Left lung (tissue), 10 donors: ENCODE measurements around the gene GABRR3. TPM values are rescaled to one million over a fixed set of nuclear protein-coding genes. Genes with fewer than 3 reads are reported as not detected.

Experiments used
- ATAC-seq: fragments of 200-7000 bp; cut with Tn5 transposase; one replicate; pipeline ENCODE4 v1.9.1; 2020; ENCODE audit warnings: moderate library complexity
- DNase-seq, 4 donors: peaks; one replicate each; pipeline ENCODE4 v3.0.0-alpha.2; 2013 to 2020
- H3K27ac ChIP-seq, 2 donors: fragments of 200-600 bp; sonication (generic) in 1 of 2; one replicate each; pipeline versions ENCODE4 v1.5.0 to v1.8.0; 2020 to 2021
- H3K27me3 ChIP-seq, 2 donors: fragments of 200-600 bp; sonication (generic) in 1 of 2; one replicate each; pipeline versions ENCODE4 v1.5.0 to v1.8.0; 2020 to 2021
- H3K36me3 ChIP-seq, 2 donors: fragments of 200-600 bp; sonication (generic) in 1 of 2; one replicate each; pipeline versions ENCODE4 v1.5.0 to v1.8.0; 2020 to 2021
- H3K4me1 ChIP-seq, 2 donors: fragments of 200-600 bp; one replicate each; pipeline ENCODE4 v1.8.0; 2021
- H3K4me3 ChIP-seq, 2 donors: fragments of 200-600 bp; sonication (generic) in 1 of 2; one replicate each; pipeline versions ENCODE4 v1.5.0 to v1.8.0; 2020 to 2021; ENCODE audit warnings: mild to moderate bottlenecking in 1 of 2
- H3K9me3 ChIP-seq, 2 donors: fragments of 200-600 bp; sonication (generic) in 1 of 2; one replicate each; pipeline versions ENCODE4 v1.5.0 to v1.8.0; 2020 to 2021
- intact Hi-C, 2 donors: fragments of 100-400 bp; cut with DNase I; formaldehyde crosslinking; loops; one replicate each; pipeline versions ENCODE4 v1.11.2 to v1.14.2; 2022
- polyA plus RNA-seq, 6 donors: library from polyadenylated mRNA; unstranded; fragments of 120-200 nt; gene quantifications; one replicate each; pipeline ENCODE4 v1.2.1, GENCODE V29; 2013; ENCODE audit not compliant: insufficient read length in 6 of 6
- total RNA-seq, 2 donors: library from RNA; stranded (reverse); fragmentation: NEBNext Ultra II Directional; extraction: Animal tissue kit (Norgen Biotek cat#: 25700); gene quantifications; one replicate each; pipeline ENCODE4 v1.2.1, GENCODE V29; 2021
- TF ChIP-seq, protein P1 (sequence below), 2 donors: fragments of 200-600 bp; sonication (generic) in 1 of 2; IDR thresholded peaks; one replicate each; pipeline versions ENCODE4 v1.5.0 to v1.8.0; 2021; ENCODE audit warnings: antibody characterized with exemption in 2 of 2
- donor health status: DM: no; HTN: yes; CAD: no.
- donor health status: DM: no; HTN: no; CAD: no.

GABRR3 gene
- total and polyA plus RNA-seq, 8 donors, result 0.10 TPM; not detected in 7

DNA sequence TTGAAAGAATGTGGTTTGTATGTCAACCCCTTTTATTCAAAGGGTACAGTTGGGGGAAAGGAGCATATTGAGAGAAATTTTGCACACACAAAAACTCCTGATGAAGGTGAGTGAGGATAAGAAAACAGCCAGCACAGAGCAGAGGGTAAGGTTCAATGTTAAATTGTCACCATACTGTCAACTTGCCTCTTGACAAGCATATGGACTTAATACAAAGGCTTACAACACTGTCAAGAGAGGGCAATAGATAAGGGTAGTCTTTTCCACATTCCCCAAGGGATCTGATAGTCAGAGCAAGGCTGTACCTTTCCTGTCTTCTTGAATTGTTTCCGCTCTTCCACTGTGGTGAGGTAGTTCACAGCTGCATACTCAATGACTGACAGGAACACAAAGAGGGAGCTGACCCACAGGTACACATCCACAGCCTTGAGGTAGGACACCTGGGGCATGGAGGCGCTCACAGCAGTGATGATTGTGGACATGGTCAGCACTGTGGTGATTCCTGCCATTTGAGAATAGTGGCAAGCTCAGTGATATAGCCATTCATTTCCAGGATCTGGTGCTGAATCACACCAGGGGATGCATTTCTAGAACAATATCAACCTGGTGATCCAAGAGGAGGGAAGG, 42.5 kb downstream of the GABRR3 start:
- intact Hi-C loops, result no loop called here
- H3K27me3 ChIP-seq, result no peaks in the 10 kb centered on the region
- ATAC-seq (no peak), DNase-seq (no peak)
- H3K36me3 ChIP-seq, result no peaks in the 10 kb centered on the region
- H3K9me3 ChIP-seq, result no peaks in the 10 kb centered on the region
- H3K4me1 ChIP-seq, result no peaks in the 10 kb centered on the region
- TF ChIP-seq, protein P1, sequence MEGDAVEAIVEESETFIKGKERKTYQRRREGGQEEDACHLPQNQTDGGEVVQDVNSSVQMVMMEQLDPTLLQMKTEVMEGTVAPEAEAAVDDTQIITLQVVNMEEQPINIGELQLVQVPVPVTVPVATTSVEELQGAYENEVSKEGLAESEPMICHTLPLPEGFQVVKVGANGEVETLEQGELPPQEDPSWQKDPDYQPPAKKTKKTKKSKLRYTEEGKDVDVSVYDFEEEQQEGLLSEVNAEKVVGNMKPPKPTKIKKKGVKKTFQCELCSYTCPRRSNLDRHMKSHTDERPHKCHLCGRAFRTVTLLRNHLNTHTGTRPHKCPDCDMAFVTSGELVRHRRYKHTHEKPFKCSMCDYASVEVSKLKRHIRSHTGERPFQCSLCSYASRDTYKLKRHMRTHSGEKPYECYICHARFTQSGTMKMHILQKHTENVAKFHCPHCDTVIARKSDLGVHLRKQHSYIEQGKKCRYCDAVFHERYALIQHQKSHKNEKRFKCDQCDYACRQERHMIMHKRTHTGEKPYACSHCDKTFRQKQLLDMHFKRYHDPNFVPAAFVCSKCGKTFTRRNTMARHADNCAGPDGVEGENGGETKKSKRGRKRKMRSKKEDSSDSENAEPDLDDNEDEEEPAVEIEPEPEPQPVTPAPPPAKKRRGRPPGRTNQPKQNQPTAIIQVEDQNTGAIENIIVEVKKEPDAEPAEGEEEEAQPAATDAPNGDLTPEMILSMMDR (IDR thresholded peaks at IDR 0.05), result no peak
- H3K27ac ChIP-seq, result no peak overlapping the region
- H3K4me3 ChIP-seq, result no peak overlapping the region

DNA sequence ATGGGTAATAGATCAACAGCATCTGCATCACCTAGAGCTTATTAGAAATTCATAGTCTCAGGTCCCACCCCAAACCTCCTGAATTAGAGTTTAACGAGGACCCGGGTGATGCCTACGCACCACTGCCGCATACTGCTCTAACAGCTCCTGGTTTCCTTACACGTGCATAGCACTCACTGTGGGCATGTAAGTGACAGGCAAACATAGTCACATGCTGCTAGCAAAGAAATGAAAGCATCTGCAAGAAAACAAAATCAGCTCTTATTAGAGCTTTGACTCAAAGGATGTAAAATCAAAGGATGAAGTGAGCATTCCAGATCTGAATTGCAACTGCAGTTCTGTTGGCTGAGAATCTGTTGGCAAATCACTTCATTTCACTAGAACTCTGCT, 43.8 kb downstream of the GABRR3 start:
- Histone ChIP-seq H3K9me3 (no peaks in the 10 kb centered on the region), H3K36me3 (no peaks in the 10 kb centered on the region), H3K27ac (no peak overlapping the region), H3K27me3 (no peaks in the 10 kb centered on the region), H3K4me1 (no peaks in the 10 kb centered on the region), H3K4me3 (no peak overlapping the region)
- intact Hi-C loops, result no loop called here
- peak; percentile 69 for ATAC-seq
- TF ChIP-seq, protein P1 (IDR thresholded peaks at IDR 0.05), result no peak
- no peak for DNase-seq

DNA sequence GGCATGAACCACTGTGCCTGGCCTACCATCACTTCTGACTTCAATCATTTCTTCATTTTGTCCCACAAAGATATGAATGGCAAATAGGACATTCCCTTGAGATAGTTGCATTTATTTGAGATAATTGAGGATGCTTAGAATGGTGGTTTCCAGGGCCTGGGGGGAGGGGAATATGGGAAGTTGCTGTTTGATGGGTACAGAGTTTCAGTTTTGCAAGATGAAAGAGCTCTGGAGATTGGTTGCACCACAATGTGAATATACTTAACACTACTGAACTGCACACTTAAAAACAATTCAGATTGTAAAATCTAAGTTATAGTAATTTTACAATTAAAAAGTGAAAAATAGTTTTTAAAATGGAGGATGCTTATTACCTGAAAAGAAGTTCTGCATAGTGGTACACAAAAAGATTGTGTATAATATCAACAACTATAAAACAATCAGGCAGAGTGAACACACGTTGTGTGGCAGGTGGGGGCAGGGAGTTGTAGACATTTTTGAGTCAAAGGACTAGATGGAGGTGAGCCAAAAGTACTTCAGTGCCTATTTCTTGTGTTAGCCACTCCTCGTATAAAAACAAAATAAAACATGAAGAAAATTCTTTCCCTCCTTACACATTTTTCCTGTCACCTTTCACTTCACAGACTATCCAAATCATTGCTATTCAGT, 44.4 kb downstream of the GABRR3 start:
- intact Hi-C loops, result no loop called here
- no peaks in the 10 kb centered on the region for H3K9me3 ChIP-seq
- H3K27me3 ChIP-seq, result no peaks in the 10 kb centered on the region
- H3K4me3 ChIP-seq, result no peak overlapping the region
- no peak for DNase-seq
- peak; percentile 50 for ATAC-seq
- no peaks in the 10 kb centered on the region for H3K4me1 ChIP-seq
- TF ChIP-seq, protein P1 (IDR thresholded peaks at IDR 0.05), result no peak
- H3K27ac ChIP-seq, result no peak overlapping the region
- no peaks in the 10 kb centered on the region for H3K36me3 ChIP-seq

DNA sequence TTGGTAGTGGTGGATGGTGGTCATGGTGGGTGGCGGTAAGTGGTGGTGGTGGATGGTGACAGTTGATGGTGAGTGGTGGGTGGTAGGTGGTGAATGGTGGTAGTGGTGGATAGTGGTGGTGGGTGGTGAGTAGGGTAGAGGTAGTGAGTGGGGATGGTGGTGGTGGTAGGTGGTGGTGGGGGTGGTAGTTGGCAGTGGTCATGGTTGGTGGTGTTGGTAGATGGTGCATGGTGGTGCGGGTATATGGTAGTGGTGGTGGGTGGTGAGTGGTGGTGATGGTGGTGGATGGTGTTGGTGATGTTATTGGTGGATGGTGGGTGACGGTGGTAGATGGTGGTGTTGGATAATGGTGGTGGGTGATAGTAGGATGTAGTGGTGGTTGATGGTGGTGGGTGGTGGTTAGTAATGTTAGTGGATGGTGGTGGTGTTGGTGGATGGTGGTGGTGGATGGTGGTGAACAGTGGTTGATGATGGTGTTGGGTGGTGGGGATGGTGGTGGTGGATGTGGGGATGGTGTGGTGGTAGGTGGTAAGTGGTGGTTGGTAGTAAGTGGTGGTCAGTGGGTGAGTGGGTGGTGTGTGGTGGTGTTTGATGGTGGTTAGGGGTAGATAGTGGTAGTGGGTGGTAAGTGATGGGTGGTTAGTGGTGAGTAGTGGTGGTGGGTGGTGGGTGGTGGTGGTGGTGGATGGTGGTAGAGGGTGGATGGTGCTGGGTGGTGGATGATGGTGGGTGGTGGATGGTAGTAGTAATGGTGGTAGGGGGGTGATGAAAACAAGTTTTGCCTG, 46.1 kb downstream of the GABRR3 start:
- no peak overlapping the region for H3K4me3 ChIP-seq
- no peaks in the 10 kb centered on the region for H3K9me3 ChIP-seq
- no peak overlapping the region for H3K27ac ChIP-seq
- no peaks in the 10 kb centered on the region for H3K27me3 ChIP-seq
- TF ChIP-seq, protein P1 (IDR thresholded peaks at IDR 0.05), result no peak
- no peaks in the 10 kb centered on the region for H3K36me3 ChIP-seq
- no peak for ATAC-seq
- intact Hi-C loops, result no loop called here
- no peak for DNase-seq
- no peaks in the 10 kb centered on the region for H3K4me1 ChIP-seq

DNA sequence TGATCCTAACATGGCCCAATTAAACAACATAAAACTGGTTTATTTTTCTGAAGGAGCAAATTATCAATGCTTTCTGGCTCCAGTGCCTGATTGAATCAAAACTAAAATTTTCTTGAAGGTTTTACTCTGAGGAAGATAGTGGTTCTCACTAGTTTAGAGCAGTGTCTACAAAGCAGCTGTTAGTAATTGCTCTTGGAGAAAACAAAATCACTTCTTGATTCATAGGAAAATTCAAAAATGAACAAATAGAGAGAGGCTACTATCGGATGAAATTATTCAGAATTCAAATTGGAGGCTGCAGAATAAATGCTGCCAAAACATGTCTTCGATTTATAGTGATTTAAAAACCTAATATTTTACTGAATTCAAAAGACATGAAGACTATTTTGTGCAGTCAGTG, 47.8 kb downstream of the GABRR3 start:
- TF ChIP-seq, protein P1 (IDR thresholded peaks at IDR 0.05), result no peak
- Histone ChIP-seq H3K36me3 (no peaks in the 10 kb centered on the region), H3K9me3 (no peaks in the 10 kb centered on the region), H3K27ac (no peak overlapping the region), H3K4me3 (no peak overlapping the region), H3K27me3 (no peaks in the 10 kb centered on the region), H3K4me1 (no peaks in the 10 kb centered on the region)
- ATAC-seq (no peak), DNase-seq (no peak)
- intact Hi-C loops, result no loop called here
